Astrocyte (in vitro differentiated cells and primary cell): ENCODE data around the gene BIRC3. TPM values are rescaled to one million over a fixed set of nuclear protein-coding genes. Genes with fewer than 3 reads are reported as not detected.

ENCODE experiments used
- DNase-seq: peaks from one replicate; pipeline ENCODE4 v3.0.0-alpha.2; 2010; ENCODE audit warnings: low read depth
- FAIRE-seq: peaks from 2 replicates; lab custom pipeline; 2011; peaks lifted over from hg19 to GRCh38; lab: Jason Lieb, UNC
- H2AFZ ChIP-seq: 2 replicates; pipeline ENCODE4 v1.6.0; 2012; ENCODE audit warnings: low read depth, low read length, inconsistent platforms
- H3K27ac ChIP-seq: 2 replicates; pipeline ENCODE4 v1.5.1; 2011; ENCODE audit warnings: low read depth, low read length, inconsistent platforms
- H3K27me3 ChIP-seq: 2 replicates; pipeline ENCODE4 v1.6.0; 2011; ENCODE audit warnings: low read length, inconsistent platforms; ENCODE audit not compliant: insufficient read depth
- H3K36me3 ChIP-seq: 2 replicates; pipeline ENCODE4 v1.5.1; 2011; ENCODE audit warnings: low read length, inconsistent platforms; ENCODE audit not compliant: insufficient read depth
- H3K4me1 ChIP-seq: 2 replicates; pipeline ENCODE4 v1.5.1; 2011; ENCODE audit warnings: low read length, inconsistent platforms; ENCODE audit not compliant: insufficient read depth
- H3K4me2 ChIP-seq: 2 replicates; pipeline ENCODE4 v1.6.0; 2012; ENCODE audit warnings: low read length, inconsistent platforms
- H3K4me3 ChIP-seq: 2 replicates; pipeline ENCODE4 v1.5.1; 2011; ENCODE audit warnings: low read depth, mild to moderate bottlenecking, low read length, inconsistent platforms; ENCODE audit not compliant: insufficient read depth
- H3K79me2 ChIP-seq: 2 replicates; pipeline ENCODE4 v1.6.0; 2012; ENCODE audit warnings: mild to moderate bottlenecking, low read length, inconsistent platforms; ENCODE audit not compliant: insufficient read depth
- H3K9ac ChIP-seq: 2 replicates; pipeline ENCODE4 v1.6.0; 2012; ENCODE audit warnings: mild to moderate bottlenecking, low read length, inconsistent platforms
- H3K9me3 ChIP-seq: 2 replicates; pipeline ENCODE4 v1.5.1; 2012; ENCODE audit warnings: low read depth, mild to moderate bottlenecking, low read length, inconsistent platforms; ENCODE audit not compliant: insufficient read depth
- H4K20me1 ChIP-seq: 2 replicates; pipeline ENCODE4 v1.6.0; 2012; ENCODE audit warnings: low read length, inconsistent platforms; ENCODE audit not compliant: insufficient read depth
- H3K27ac Mint-ChIP-seq: one replicate; pipeline ENCODE4 v1.8.0; 2021; ENCODE audit warnings: mild to moderate bottlenecking, mixed read lengths; ENCODE audit not compliant: unreplicated experiment
- H3K27me3 Mint-ChIP-seq: one replicate; pipeline ENCODE4 v1.8.0; 2021; ENCODE audit warnings: low read depth, mixed read lengths; ENCODE audit not compliant: unreplicated experiment
- H3K36me3 Mint-ChIP-seq: one replicate; pipeline ENCODE4 v1.8.0; 2021; ENCODE audit warnings: low read depth, mixed read lengths; ENCODE audit not compliant: unreplicated experiment
- H3K4me1 Mint-ChIP-seq: one replicate; pipeline ENCODE4 v1.8.0; 2021; ENCODE audit warnings: low read depth, mixed read lengths; ENCODE audit not compliant: unreplicated experiment
- H3K4me3 Mint-ChIP-seq: one replicate; pipeline ENCODE4 v1.8.0; 2021; ENCODE audit warnings: mild to moderate bottlenecking, moderate library complexity, mixed read lengths; ENCODE audit not compliant: unreplicated experiment
- H3K9me3 Mint-ChIP-seq: one replicate; pipeline ENCODE4 v1.8.0; 2021; ENCODE audit warnings: mild to moderate bottlenecking, mixed read lengths; ENCODE audit not compliant: unreplicated experiment
- CTCF ChIP-seq: IDR thresholded peaks from 2 replicates; pipeline ENCODE4 v1.5.1; 2011; ENCODE audit warnings: low read depth, mild to moderate bottlenecking, inconsistent platforms, low read length, moderate library complexity; ENCODE audit not compliant: insufficient read depth
- EZH2 ChIP-seq: IDR thresholded peaks from 2 replicates; pipeline ENCODE4 v1.6.1; 2012; ENCODE audit warnings: mild to moderate bottlenecking, low read length, inconsistent platforms; ENCODE audit not compliant: insufficient read depth
- total RNA-seq: library from RNA; stranded (reverse); gene quantifications from 2 replicates; pipeline ENCODE4 v1.2.1, GENCODE V29; 2021

The BIRC3 gene
- total RNA-seq, 1 donor from 2014 or later = 2.6 TPM

GRCh38 chr11:102320188-102320587 lies 2.9 kb downstream of the BIRC3 start:
- H3K4me1 ChIP-seq = peaks cover 9% of the 10 kb centered on the region
- FAIRE-seq (no peak), DNase-seq (no peak)
- H3K27me3 ChIP-seq = no peaks in the 10 kb centered on the region
- peaks cover 4% of the 10 kb centered on the region for H3K36me3 Mint-ChIP-seq
- H3K27me3 Mint-ChIP-seq = peaks cover 4% of the 10 kb centered on the region
- no peak overlapping the region for H3K27ac ChIP-seq
- peaks cover 10% of the 10 kb centered on the region for H3K4me1 Mint-ChIP-seq
- no peaks in the 10 kb centered on the region for H3K36me3 ChIP-seq
- no peak overlapping the region for H3K4me3 Mint-ChIP-seq
- no peak overlapping the region for H3K4me2 ChIP-seq
- no peaks in the 10 kb centered on the region for H3K9me3 ChIP-seq
- TF ChIP-seq EZH2 = no peak
- no peak for TF ChIP-seq CTCF
- no peak overlapping the region for H3K27ac Mint-ChIP-seq
- no peaks in the 10 kb centered on the region for H3K79me2 ChIP-seq
- H2AFZ ChIP-seq = no peak overlapping the region
- no peaks in the 10 kb centered on the region for H4K20me1 ChIP-seq
- H3K9me3 Mint-ChIP-seq = no peaks in the 10 kb centered on the region
- no peak overlapping the region for H3K4me3 ChIP-seq
- H3K9ac ChIP-seq = no peak overlapping the region

- no peaks in the 10 kb centered on the region for H3K79me2 ChIP-seq
- no peak overlapping the region for H3K9ac ChIP-seq
- Mint-ChIP-seq H3K36me3 (peaks cover 4% of the 10 kb centered on the region), H3K9me3 (no peaks in the 10 kb centered on the region), H3K4me1 (peaks cover 10% of the 10 kb centered on the region), H3K27me3 (peaks cover 4% of the 10 kb centered on the region), H3K27ac (no peak overlapping the region), H3K4me3 (no peak overlapping the region)
- H3K36me3 ChIP-seq = no peaks in the 10 kb centered on the region
- H2AFZ ChIP-seq = no peak overlapping the region
- no peaks in the 10 kb centered on the region for H4K20me1 ChIP-seq
- FAIRE-seq (no peak), DNase-seq (no peak)
- TF ChIP-seq EZH2 = no peak
- TF ChIP-seq CTCF = no peak
- peaks cover 9% of the 10 kb centered on the region for H3K4me1 ChIP-seq
- no peaks in the 10 kb centered on the region for H3K9me3 ChIP-seq
- H3K27ac ChIP-seq = no peak overlapping the region
- H3K27me3 ChIP-seq = no peaks in the 10 kb centered on the region
- H3K4me3 ChIP-seq = no peak overlapping the region
- no peak overlapping the region for H3K4me2 ChIP-seq
These were observed 3.4 kb downstream of the BIRC3 start for GRCh38 chr11:102320679-102321078.

- DNase-seq (no peak), FAIRE-seq (no peak)
- H3K9me3 ChIP-seq = no peaks in the 10 kb centered on the region
- no peak overlapping the region for H3K4me3 ChIP-seq
- Mint-ChIP-seq H3K4me1 (peaks cover 6% of the 10 kb centered on the region), H3K4me3 (no peak overlapping the region), H3K9me3 (no peaks in the 10 kb centered on the region), H3K27ac (no peak overlapping the region), H3K27me3 (peaks cover 4% of the 10 kb centered on the region), H3K36me3 (peaks cover 2% of the 10 kb centered on the region)
- H3K27me3 ChIP-seq = no peaks in the 10 kb centered on the region
- peaks cover 5% of the 10 kb centered on the region for H3K4me1 ChIP-seq
- no peak overlapping the region for H3K4me2 ChIP-seq
- no peak overlapping the region for H2AFZ ChIP-seq
- TF ChIP-seq CTCF = no peak
- no peak for TF ChIP-seq EZH2
- H3K36me3 ChIP-seq = no peaks in the 10 kb centered on the region
- no peak overlapping the region for H3K9ac ChIP-seq
- H3K79me2 ChIP-seq = no peaks in the 10 kb centered on the region
- no peaks in the 10 kb centered on the region for H4K20me1 ChIP-seq
- H3K27ac ChIP-seq = no peak overlapping the region
These were observed 5.3 kb downstream of the BIRC3 start for GRCh38 chr11:102322560-102322959.
